ENCODE results near the gene RNF123.

The RNF123 gene

GRCh38 chr3:49705390-49705960, 16.1 kb downstream of the RNF123 start:
- DNase-seq: no peak

DNA sequence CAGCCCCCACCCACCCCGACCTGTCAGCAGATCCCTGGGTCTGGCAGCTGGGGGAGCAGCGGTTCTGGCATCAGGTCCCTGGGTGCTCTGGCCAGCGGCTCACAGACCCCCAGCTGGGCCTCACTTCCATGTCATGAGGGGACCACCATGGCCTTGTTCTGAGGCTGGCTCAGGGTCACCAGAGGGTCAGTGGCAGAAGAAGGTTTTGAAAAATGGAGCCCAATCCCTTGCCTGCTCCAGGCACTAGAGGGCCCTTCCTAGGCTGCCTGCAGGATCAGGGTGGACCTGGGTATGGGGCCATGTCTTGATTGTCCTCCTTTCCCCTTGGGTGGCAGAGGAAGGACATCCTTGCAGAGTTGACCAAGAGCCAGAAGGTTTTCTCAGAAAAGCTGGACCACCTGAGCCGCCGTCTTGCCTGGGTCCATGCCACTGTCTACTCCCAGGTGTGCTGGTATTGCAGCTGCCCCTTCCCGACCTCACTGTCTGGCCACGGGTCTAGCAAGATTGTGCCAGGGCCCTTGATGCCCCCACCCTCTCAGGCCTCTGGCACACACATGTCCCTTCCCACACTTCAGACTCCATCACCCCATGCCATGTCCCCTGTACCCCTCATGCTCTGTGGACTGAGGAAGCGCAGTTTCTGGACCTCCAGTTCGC, 17.2 kb downstream of the RNF123 start:
- no peak for DNase-seq

GRCh38 chr3:49707113-49707480, 17.7 kb downstream of the RNF123 start:
- DNase-seq: no peak

DNA sequence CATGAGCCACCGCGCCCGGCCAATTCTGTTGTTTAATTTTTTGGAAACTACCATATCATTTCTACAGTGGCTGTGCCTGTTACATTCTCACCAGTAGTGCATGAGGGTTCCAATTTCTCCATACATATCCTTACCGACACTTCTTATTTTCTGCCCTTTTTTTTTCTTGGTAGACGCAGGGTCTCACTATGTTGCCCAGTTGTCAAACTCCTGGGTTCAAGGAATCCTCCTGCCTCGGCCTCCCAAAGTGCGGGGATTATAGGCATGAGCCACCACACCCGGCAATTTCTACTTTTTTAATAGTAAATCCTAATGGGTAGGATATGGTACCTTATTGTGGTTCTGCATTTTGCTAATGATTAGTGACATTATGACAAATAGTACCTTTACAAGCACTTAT, 20.5 kb downstream of the RNF123 start:
- DNase-seq: no peak

DNA sequence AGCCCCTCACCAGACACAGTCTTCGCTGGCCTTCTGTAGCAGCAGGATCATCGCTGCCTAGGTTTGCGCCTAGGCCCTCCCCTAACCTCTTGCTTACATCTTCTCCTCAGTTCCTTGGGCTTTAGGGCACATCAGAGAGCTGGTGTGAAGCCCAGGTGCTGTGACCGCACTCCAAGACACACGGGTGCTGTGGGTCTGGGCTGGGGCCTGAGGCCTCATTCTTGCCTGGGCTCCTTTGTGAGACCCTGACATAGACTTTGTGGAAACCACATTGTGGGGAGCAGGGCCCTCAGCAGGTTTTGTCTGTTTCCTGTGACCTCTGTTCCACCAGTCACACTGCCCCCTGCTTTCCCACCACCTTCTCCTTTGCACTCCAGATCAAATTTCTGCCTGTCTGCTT, 22.1 kb downstream of the RNF123 start:
- no peak for DNase-seq

DNA sequence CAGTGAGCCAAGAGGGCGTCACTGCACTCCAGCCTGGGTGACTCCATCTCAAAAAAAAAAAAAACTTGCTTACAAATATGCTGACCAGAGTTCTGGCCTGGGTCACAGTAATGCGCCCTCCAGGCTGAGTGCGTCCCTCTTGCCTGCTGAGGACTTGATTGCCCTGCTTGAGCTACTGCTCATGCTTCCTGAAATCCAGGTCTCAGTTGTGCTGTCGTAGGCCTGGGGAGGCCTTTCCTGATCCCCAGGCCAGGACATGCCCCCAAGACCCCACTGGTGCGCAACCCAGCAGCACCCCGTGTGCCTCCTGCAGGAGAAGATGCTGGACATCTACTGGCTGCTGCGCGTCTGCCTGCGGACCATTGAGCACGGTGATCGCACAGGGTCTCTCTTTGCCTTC, 22.8 kb downstream of the RNF123 start:
- no peak for DNase-seq

DNA sequence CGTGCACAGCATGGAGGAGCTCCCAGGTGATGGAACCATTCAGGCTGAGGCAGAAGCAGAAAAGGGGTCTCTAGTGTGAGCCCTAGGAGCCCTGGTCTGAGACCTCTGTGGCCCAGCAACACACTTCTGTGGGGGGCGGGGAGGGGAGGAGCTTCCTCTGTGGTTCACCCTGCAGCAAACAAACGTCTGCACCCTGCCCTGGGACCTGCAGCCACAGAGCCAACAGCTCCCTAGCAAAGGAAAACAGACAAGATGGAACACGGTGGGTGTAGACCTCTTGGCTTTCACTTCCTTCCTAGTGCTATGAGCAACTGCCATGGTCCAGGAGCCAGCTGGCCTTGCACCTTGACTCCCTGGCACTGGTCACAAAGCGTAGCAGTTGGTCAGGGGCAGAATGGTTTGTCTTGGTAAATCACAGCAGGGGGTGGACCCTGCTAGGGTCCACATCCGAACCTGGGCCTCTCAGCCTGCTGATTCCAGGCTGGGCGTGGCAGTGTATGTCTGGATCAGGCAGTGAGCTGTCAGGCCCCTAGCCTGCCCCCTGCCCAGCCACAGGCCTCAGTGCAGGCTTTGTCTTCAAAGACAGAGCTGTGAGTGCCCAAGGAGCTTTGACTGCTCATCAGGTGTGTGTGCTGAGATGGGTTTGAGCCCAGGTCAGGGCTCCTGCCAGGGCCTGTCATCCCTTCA, 23.4 kb downstream of the RNF123 start:
- no peak for DNase-seq

GRCh38 chr3:49713336-49714105, 24.2 kb downstream of the RNF123 start:
- DNase-seq: no peak

- no peak for DNase-seq
Observed at GRCh38 chr3:49714728-49715550, 25.6 kb downstream of the RNF123 start.

DNA sequence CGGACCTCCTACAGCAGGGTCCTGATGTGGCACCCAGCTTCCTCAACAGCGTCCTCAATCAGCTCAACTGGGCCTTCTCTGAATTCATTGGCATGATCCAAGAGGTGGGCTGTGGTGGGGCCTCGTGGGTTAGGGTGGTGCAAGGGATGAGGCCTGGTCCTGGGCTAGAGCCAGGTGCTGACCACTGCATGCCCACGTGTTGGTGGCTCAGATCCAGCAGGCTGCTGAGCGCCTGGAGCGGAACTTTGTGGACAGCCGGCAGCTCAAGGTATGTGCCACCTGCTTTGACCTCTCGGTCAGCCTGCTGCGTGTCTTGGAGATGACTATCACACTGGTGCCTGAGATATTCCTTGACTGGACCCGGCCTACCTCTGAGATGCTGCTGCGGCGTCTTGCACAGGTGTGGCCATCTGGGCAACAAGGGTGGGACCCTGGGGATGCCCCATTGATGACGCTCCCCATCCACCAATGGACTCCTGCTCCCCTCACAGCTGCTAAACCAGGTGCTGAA, 26.3 kb downstream of the RNF123 start:
- no peak for DNase-seq

DNA sequence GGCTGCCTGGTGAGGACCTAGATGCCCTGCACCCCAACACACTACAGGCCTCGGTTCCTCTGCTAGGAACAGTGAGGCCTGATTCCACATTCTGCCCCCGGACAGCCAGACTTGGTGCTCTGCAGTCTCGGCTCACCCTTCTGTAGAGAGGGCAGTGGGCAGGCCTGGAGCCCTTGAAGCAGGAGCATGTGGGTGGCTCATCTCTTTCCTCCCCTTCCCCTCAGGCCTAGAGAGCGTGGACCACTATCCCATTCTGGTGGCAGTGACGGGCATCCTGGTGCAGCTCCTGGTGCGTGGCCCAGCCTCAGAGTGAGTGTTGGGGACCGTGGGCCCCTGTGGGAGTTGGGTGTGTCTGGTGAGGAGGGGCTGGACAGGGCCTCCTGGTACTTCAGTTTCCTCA, 26.8 kb downstream of the RNF123 start:
- DNase-seq: no peak

- no peak for DNase-seq
Observed at GRCh38 chr3:49716691-49717210, 27.4 kb downstream of the RNF123 start.

DNA sequence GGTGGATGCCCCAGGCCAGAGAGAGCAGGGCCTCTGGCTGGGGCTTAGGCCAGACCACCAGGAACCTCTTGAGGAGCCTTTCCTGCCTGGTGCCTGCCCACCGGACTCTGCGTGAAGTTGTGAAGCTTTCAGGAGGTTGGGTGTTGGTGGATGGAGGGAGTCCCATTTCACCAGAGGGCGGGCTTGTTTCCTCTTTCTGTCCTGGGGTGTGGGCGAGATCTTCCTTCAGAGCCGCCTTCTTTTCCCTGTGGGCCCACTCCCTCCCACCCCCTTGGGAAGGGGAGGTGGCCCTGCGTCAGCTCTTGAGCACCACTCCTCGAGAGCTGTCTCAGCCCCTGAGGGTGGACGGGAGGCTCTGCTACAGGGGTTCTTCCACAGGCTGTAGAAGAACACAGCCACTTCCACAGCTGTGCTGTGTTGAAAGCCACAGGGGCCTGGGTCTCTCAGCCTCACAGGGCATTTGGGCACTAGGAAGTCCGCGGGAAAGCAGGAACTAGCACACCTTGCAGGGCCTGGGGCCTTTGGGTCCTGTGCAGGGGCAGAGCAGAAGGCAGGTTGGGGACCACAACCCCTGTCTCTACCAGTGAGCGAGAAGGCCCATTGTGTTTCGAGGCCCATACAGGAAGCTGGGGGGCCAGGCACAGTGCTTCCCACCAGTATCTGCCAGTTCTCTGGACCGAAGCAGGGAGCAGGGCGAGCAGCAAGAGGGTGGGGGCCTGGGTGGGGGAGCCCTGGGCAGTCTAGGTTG, 28.0 kb downstream of the RNF123 start:
- no peak for DNase-seq

DNA sequence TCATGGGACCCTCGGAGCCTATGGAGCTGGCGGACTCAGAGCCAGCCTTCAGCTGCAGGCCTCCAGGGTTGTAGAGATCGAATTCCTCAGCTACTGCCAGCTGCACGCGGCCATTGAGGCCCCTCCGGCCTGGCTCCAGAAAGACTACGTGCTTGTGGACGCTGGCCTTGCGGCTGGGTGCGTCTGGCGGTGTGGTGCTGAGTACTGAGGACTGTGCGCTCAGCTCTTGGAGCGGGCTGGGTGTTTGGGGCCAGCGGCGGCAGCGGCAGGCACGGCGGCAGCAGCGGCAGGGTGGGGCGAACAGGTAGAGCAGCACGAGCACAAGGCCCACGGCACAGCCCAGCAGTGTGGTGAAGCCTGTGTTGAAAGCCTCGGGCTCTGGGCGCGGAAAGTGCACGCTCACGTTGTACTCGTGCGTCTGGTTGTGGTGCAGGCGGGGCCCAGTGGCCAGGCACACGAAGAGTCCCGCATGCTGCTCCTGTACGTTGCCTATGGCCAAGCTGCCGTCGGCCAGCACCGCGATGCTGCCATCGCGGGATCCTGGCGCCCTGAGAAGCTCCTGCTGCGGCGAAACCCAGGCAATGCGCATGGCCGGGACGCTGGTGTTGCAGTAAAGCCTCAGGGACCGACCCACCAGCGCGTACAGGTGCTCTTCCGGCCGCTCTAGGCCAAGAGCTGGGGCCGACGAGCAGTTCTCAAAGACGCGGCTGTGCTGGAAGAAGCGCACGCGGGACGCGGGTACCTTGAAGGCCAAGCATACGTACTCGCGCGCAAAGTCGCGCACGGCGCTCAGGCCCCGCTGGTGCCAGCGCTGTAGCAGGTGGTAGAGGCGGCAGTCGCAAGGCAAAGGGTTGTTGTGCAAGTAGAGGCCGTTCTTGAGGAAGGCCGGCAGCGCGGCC, 28.9 kb downstream of the RNF123 start:
- no peak for DNase-seq

DNA sequence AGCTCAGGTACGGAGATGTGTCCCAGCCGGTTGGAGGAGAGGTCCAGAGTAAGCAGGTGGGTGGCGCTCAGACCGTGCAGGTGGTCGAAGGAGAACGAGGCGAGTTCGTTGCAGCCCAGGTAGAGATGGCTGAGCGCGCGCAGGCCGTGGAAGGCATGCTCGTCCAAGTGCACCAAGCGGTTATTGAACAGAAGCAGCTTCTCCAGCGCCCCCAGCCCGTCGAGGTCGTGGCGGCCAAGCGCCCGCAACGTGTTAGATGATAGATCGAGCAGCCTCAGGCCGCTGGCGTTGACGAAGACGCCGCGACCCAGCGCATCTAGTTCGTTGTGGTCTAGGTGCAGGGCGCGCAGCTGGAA, 29.5 kb downstream of the RNF123 start:
- DNase-seq: no peak

DNA sequence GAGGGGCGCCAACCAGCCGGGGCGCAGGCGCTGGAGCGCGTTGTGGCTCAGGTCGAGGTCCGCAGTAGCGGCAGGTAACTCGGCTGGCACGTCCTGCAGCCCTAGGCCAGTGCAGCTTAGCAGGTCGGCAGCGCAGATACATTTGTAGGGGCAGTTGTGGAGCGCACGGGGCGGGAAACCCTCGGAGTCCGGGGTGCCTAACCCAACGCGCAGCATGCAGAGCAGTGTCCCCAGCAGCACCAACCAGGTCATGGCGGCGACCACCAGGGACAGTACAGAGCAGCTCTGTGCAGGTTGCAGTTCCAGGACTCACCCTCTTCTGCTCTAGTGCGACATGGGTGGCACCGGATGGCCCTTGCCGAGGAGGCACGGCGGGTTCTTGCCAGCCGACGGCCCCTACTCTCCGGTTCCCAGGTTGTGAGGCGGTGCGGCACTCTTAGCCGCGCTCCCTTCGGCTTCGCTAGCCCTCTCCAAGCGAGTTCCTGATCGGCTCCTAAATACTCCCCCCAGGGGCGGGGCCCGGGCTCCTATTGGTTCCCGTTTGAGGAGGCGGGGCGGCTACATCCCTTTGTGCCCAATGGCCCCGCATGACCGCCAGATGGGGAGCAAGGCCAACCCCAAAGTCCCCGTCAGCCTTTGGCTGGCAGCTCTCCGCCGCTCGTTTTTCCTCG, 30.0 kb downstream of the RNF123 start, which contains the start of gene AMIGO3:
AMIGO3 (minus strand) TSS at position 471 of the 671 bp plus-strand sequence; CDS start at position 252, 219 bp downstream.
- peak; percentile 91 for DNase-seq

- no peak for DNase-seq
Observed at GRCh38 chr3:49720855-49721595, 31.7 kb downstream of the RNF123 start.

GRCh38 chr3:49721596-49721895, 32.2 kb downstream of the RNF123 start:
- DNase-seq: no peak

All from activated gamma-delta T cell treated with Interleukin-2 at 50 U/mL for 16 hours (primary cell).